ENCODE measurements around the gene DZANK1.
"Not testable (repeated sequence)": the region's sequence is repeated elsewhere in the genome, so short reads cannot be mapped to it uniquely, and the experiment has no call there.

The DZANK1 gene

DNA sequence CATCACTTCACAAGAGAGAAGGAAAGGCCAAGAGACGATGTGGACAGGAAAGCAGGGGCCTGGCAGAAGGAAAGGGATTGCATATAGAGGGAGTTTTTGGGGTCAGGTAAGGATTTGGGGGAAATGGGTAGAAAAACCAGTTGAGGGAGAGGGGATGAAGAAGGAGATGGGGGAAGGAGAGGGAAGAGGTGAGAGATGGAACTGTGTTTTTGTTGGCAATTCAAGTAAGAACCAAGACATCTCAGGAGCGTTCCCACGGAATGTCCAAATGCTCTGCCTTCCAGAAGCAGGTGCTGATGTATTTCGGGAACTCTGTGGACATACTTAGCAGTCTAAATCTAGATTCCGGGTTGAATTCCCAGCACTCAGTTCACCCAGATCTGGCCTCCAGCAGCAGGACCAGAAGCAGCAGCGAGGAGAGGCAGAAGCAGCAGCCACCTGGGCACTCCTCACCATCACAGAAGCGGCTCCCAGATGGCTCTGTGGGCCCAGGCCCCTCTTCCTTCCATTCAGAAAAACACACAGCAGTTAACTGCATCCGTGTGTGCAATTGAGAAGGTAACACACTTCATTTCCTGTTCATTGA lies 88.8 kb downstream of the DZANK1 start:
- DNase-seq (ENCODE audit: low read depth in 2 of 2) = no peak

DNA sequence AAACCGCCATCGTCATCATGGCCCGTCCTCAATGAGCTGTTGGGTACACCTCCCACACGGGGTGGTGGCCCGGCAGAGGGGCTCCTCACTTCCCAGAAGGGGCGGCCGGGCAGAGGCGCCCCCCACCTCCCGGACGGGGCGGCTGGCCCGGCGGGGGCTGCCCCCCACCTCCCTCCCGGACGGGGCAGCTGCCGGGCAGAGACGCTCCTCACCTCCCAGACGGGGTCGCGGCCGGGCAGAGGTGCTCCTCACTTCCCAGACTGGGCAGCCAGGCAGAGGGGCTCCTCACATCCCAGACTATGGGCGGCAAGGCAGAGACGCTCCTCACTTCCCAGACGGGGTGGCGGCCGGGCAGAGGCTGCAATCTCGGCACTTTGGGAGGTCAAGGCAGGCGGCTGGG lies 91.3 kb downstream of the DZANK1 start:
- not testable (repeated sequence) for DNase-seq (ENCODE audit: low read depth in 2 of 2)

DNA sequence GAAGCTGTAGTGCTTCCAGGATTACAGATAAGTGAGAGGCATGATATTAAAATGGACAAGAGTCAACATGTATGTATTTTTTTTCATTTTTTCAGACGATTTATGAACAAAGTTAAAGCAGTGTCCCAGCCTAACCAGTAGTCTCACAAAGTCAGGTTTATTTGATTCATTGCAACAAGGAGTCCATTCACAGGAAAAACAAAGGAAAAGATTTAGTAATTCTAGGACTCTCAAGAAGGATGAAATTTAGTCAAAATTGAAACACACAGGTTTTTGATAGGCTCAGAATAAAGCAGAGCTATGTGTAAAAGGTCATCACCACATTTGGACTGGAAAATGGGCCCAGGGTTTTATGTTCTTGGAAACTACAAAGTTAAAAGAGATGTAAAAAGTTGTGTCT lies 94.5 kb downstream of the DZANK1 start:
- DNase-seq (ENCODE audit: low read depth in 2 of 2) = no peak

DNA sequence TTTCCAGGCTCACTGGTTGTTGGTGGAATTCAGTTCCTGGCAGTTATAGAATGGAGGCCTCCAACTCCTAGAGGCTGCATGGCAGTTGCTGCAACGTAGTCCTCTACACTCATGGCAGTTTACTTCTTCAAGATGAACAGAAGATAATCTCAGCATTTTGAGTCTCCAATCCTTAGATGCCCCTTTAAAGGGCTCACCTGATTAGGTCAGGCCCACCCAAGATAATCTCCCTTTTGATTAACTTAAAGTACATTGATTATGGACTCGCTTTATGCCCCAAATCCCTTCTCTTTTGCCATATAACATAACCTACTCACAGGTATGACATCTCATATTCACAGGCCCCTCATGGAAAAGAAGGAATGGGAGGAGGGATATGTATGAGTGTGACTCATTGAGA lies 102.1 kb downstream of the DZANK1 start:
- no peak for DNase-seq (ENCODE audit: low read depth in 2 of 2)

DNA sequence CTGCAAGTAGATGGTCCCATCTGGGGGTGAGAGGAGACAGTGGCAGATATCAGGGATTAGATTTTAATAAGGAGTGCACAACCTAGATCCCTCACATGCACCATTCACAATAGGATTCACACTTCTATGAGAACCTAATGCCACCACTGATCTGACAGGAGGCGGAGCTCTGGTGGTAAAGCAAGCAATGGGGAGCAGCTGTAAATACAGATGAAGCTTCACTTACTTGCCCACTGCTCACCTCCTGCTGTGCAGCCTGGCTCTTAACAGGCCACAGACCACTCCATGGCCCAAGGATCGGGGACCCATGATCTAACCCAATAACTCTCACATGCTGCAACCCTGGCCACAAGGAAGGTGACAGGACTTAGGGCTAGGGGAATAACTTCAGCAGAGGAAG lies 103.1 kb downstream of the DZANK1 start:
- DNase-seq (ENCODE audit: low read depth in 2 of 2) = no peak

DNA sequence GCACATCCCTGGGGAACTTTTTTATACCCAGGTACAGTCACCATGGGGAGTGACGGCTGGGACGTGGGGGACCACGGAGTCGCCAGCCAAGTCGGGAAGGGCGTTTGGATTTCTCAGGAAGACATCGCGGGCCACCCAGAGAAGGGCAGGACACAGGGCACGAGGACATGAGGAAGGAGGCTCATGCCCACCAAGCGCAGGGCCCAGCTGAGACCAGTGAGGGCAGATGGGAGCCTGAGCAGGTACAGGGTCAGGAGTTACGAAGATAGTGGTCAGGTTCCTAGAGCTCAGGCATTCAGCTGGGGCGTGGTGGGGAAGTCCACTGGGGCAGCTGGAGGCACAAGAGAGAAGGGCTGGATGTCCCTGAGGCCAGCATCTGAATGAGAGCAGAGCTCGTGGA lies 103.9 kb downstream of the DZANK1 start:
- no peak for DNase-seq (ENCODE audit: low read depth in 2 of 2)

DNA sequence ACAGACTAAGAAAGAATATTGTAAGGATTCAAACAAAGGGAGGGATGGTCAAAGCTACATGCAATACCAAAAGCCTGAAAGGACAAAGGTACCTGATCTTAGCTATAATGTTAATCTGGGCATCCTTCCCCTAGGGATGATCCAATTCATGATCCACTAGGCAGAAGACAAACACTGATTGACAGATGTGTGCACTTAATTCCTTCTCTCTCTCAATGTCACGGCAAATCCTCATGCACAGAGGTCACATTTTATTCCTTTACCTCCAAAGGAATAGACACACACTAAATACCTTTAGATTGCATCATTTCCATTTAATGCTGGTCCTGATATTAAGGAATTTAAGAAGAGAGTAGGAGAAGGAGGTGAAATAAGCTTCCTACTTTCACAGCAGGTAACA lies 105.2 kb downstream of the DZANK1 start:
- no peak for DNase-seq (ENCODE audit: low read depth in 2 of 2)

DNA sequence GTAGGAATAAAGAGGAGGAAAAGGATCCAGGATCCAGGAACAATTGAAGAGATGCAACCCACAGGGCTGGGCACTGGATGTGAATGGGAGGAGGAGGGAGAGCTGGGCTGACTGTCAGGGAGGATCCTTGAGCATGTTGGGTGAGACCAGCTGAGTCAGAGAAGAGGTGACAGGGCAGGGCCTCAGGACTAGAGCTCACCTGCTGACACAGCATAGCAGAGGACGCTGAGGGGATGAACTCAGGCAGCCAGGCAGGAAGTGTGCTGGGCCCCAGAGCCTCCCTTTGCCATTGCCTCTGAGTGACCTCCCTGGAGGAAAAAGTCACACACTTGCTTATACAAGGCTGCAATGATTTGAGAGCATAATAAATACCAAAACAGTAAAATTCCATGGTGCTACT lies 106.2 kb downstream of the DZANK1 start:
- no peak for DNase-seq (ENCODE audit: low read depth in 2 of 2)

DNA sequence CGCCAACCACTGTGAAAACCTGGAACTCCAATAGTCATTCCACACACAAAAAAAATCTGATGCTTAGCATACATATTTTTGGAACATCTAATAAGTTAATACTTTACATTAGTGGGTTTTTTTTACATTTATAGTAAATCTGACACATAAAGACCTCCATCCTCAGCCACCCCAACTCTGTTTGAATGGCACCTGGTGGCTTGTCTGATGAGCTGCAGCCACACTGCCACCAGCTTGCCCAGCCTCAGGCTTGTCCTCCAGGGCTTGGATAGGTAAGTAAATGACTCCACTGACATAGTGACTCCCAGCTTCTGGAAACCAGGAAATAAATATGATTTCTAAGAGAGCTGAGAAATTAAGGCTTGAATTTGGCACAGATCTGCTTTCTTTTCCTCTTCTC lies 107.0 kb downstream of the DZANK1 start:
- no peak for DNase-seq (ENCODE audit: low read depth in 2 of 2)

DNA sequence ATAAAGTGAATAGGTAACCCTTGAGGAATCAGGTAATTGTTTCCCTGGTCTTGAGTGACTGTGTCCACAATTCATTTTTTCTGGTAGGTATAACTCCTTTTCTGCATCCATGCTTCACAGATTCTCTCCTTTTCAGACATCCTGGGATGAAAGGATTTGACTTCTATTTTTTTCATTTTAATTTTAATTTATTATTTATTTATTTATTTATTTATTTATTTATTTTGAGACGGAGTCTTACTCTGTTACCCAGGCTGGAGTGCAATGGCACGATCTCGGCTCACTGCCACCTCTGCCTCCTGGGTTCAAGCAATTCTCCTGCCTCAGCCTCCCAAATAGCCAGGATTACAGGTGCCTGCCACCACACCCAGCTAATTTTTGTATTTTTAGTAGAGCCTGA lies 117.1 kb downstream of the DZANK1 start:
- not testable (repeated sequence) for DNase-seq (ENCODE audit: low read depth in 2 of 2)
